NB4 (cell line): Measurements from ENCODE around the gene F8.

ENCODE experiments used
- DNase-seq: peaks from one replicate; pipeline ENCODE4 v3.0.0; 2010; ENCODE audit warnings: low read depth
- H3K4me3 ChIP-seq: one replicate; pipeline ENCODE4 v1.5.1; 2011; ENCODE audit warnings: mild to moderate bottlenecking, low read depth, low read length, moderate library complexity
- CTCF ChIP-seq: IDR thresholded peaks from one replicate; pipeline ENCODE4 v1.5.1; 2012; ENCODE audit warnings: low read depth, low read length
- MYC ChIP-seq: IDR thresholded peaks from 2 replicates; pipeline ENCODE4 v1.6.1; 2011; ENCODE audit warnings: low read depth, low read length
- POLR2A ChIP-seq: IDR thresholded peaks from 2 replicates; pipeline ENCODE4 v1.6.1; 2011; ENCODE audit warnings: mild to moderate bottlenecking; ENCODE audit not compliant: insufficient read length; ENCODE audit errors: extremely low read depth
- TF ChIP-seq, protein P1 (sequence below): IDR thresholded peaks from 2 replicates; pipeline ENCODE4 v1.6.1; 2011; ENCODE audit warnings: low read depth, low read length

The F8 gene

GRCh38 chrX:154795016-154795415 is 227.5 kb downstream of the F8 start:
- H3K4me3 ChIP-seq: no peak overlapping the region
- DNase-seq: no peak
- TF ChIP-seq POLR2A: no peak
- TF ChIP-seq, protein P1, sequence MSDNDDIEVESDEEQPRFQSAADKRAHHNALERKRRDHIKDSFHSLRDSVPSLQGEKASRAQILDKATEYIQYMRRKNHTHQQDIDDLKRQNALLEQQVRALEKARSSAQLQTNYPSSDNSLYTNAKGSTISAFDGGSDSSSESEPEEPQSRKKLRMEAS: no peak
- no peak for TF ChIP-seq MYC
- no peak for TF ChIP-seq CTCF

- TF ChIP-seq CTCF: no peak
- no peak for DNase-seq
- no peak overlapping the region for H3K4me3 ChIP-seq
Measured at GRCh38 chrX:154793084-154793795, 229.3 kb downstream of the F8 start.

DNA sequence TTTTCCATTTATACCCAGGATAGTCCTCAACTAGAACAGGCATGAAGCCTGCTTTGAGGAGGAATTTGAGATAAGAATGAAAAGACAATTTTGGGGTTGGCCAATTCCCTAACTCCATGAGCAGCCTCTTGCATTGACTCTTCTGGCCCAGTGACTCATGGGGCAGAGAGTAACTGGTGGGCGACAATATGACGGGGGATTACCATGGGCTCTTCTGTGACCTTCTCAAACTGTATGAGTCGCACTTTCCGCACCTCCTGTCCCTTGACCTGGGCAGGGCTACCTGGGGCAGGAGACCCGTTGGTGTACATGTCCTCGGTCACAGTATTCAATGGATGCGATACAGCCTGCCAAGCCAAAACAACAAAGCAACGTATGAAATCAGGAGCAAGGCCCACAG is 230.6 kb downstream of the F8 start:
- no peak for TF ChIP-seq MYC
- no peak for TF ChIP-seq POLR2A
- TF ChIP-seq CTCF: no peak
- TF ChIP-seq, protein P1: no peak
- H3K4me3 ChIP-seq: no peak overlapping the region
- DNase-seq: no peak

DNA sequence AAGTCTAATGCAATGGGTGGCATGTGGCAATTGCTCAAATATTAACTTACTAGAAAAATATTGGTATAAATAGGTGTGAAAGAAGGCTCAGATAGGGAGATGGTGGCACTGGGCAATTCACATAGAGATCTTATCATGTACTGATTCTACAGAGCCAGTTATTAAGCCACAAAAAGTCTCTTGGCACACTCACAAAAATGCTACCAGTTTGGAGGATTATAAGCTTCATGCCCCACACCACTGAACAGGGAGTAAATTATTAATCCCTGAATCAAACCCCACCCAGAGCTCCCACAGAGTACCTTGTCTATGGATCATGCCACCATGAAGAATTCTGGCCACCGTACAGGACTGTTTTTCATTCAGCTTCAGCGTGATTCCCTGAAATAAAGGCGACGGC is 231.1 kb downstream of the F8 start:
- no peak for DNase-seq
- H3K4me3 ChIP-seq: no peak overlapping the region
- TF ChIP-seq MYC: no peak
- no peak for TF ChIP-seq CTCF
- TF ChIP-seq POLR2A: no peak
- TF ChIP-seq, protein P1: no peak
